Right lobe of liver (tissue), 6 donors: Measurements from ENCODE around the gene GADL1. TPM values are rescaled to one million over a fixed set of nuclear protein-coding genes. Genes with fewer than 3 reads are reported as not detected.

Experiments
- ATAC-seq, 4 donors: fragments of 200-7000 bp; cut with Tn5 transposase; one replicate each; pipeline ENCODE4 v1.9.1; 2020; ENCODE audit warnings: mild to moderate bottlenecking in 4 of 4, moderate library complexity in 4 of 4
- DNase-seq, 3 donors: peaks; one replicate each; pipeline ENCODE4 v3.0.0-alpha.2; 2020
- H3K27ac ChIP-seq, 3 donors: fragments of 200-600 bp; one replicate each; pipeline ENCODE4 v1.8.0; 2022
- H3K27me3 ChIP-seq, 2 donors: fragments of 200-600 bp; one replicate each; pipeline ENCODE4 v1.8.0; 2022
- H3K36me3 ChIP-seq, 4 donors: fragments of 200-600 bp; sonication (generic) in 1 of 4; one replicate each; pipeline versions ENCODE4 v1.5.1 to v1.8.0; 2017 to 2022; ENCODE audit warnings: control low read depth in 1 of 4
- H3K4me1 ChIP-seq, 4 donors: fragments of 200-600 bp; sonication (generic) in 1 of 4; one replicate each; pipeline versions ENCODE4 v1.5.1 to v1.8.0; 2017 to 2022; ENCODE audit warnings: control low read depth in 1 of 4
- H3K4me3 ChIP-seq, 3 donors: fragments of 200-600 bp; one replicate each; pipeline ENCODE4 v1.8.0; 2022
- H3K9me3 ChIP-seq, 4 donors: fragments of 200-600 bp; sonication (generic) in 1 of 4; one replicate each; pipeline versions ENCODE4 v1.5.1 to v1.8.0; 2017 to 2022; ENCODE audit warnings: control low read depth in 1 of 4
- POLR2A ChIP-seq: fragments of 450-650 bp; IDR thresholded peaks from one replicate; pipeline ENCODE4 v1.6.1; 2017; ENCODE audit warnings: antibody characterized with exemption, mild to moderate bottlenecking
- WGBS: methylation state at CpG from one replicate; pipeline ENCODE4 v1.1.6; 2018; ENCODE audit warnings: low coverage, low lambda C conversion rate; ENCODE audit not compliant: insufficient coverage; ENCODE audit errors: missing lambda C conversion rate; 5-methylcytosine and 5-hydroxymethylcytosine counted together
- intact Hi-C, 2 donors: fragments of 100-400 bp; cut with DNase I; formaldehyde crosslinking; loops; one replicate each; pipeline versions ENCODE4 v1.11.2 to v1.14.1; 2022
- total RNA-seq, 6 experiments: library from RNA; depleted of rRNA in 2 of 6; stranded (reverse); fragments of >200 nt in 2 of 6; fragmentation: NEBNext Ultra II Directional in 3 of 6; extraction: Animal tissue kit (Norgen Biotek cat#: 25700) in 3 of 6; gene quantifications; one replicate each; pipeline versions ENCODE4 v1.1.0 to v1.2.4, GENCODE V29; 2016 to 2023
- TF ChIP-seq, protein P1 (sequence below), 4 donors: fragments of 200-600 bp in 3 of 4; fragments of 450-650 bp in 1 of 4; IDR thresholded peaks; one replicate each; pipeline versions ENCODE4 v1.5.1 to v1.8.0; 2016 to 2022; ENCODE audit warnings: antibody characterized with exemption in 4 of 4, mild to moderate bottlenecking in 2 of 4
- donor health status: DM: no; HTN: yes; CAD: no.
- donor health status: DM: no; HTN: no; CAD: no.
- donor health status: DM: no; HTN: no; CAD: no.
- donor health status: DM: no; HTN: yes; CAD: no.
- donor health status: DM: no; HTN: yes; CAD: no.

Gene GADL1
- total RNA-seq, 6 experiments from 2014 or later: not detected

- TF ChIP-seq POLR2A: no peak
- TF ChIP-seq, protein P1, sequence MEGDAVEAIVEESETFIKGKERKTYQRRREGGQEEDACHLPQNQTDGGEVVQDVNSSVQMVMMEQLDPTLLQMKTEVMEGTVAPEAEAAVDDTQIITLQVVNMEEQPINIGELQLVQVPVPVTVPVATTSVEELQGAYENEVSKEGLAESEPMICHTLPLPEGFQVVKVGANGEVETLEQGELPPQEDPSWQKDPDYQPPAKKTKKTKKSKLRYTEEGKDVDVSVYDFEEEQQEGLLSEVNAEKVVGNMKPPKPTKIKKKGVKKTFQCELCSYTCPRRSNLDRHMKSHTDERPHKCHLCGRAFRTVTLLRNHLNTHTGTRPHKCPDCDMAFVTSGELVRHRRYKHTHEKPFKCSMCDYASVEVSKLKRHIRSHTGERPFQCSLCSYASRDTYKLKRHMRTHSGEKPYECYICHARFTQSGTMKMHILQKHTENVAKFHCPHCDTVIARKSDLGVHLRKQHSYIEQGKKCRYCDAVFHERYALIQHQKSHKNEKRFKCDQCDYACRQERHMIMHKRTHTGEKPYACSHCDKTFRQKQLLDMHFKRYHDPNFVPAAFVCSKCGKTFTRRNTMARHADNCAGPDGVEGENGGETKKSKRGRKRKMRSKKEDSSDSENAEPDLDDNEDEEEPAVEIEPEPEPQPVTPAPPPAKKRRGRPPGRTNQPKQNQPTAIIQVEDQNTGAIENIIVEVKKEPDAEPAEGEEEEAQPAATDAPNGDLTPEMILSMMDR (IDR thresholded peaks at IDR 0.05): no peak
- DNase-seq (no peak), ATAC-seq (no peak)
- H3K27ac ChIP-seq: no peak overlapping the region
- H3K4me3 ChIP-seq: no peak overlapping the region
- intact Hi-C loops: no loop called here
- 89% methylated on average over 6 of the region's 6 CpGs for WGBS
- H3K36me3 ChIP-seq: peaks cover 0 to 27% (median 2%) of the 10 kb centered on the region in 4 donors
- no peaks in the 10 kb centered on the region for H3K27me3 ChIP-seq
- peaks cover 0 to 23% (median 6%) of the 10 kb centered on the region in 4 donors for H3K4me1 ChIP-seq
- no peaks in the 10 kb centered on the region for H3K9me3 ChIP-seq
These were observed 199.0 kb downstream of the GADL1 start for GRCh38 chr3:30695302-30696061.

DNA sequence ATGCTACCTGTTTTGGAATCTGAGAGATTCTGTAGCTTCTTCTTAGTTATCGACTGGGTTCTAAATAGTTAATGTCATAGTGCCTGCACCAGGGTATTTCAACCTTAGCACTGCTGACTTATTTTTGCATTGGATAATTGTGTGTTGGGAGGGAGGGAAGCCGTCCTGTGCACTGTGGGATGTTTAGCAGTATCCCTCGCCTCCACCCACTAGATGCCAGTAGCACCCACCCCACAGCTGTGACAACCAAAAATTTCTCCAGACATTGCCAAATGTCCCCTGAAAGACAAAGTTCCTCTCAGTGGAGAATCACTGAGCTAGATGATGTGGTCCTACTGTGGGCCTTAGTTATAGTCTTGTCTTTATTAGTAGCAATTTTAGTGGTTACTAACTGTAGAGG is 199.8 kb downstream of the GADL1 start:
- H3K9me3 ChIP-seq: no peaks in the 10 kb centered on the region
- intact Hi-C loops: no loop called here
- no peak overlapping the region for H3K27ac ChIP-seq
- ATAC-seq (no peak), DNase-seq (no peak)
- 87% methylated on average over 3 of the region's 3 CpGs for WGBS
- H3K4me3 ChIP-seq: no peak overlapping the region
- H3K27me3 ChIP-seq: no peaks in the 10 kb centered on the region
- H3K4me1 ChIP-seq: peaks cover 0 to 29% (median 10%) of the 10 kb centered on the region in 4 donors
- TF ChIP-seq POLR2A: no peak
- TF ChIP-seq, protein P1 (IDR thresholded peaks at IDR 0.05): no peak
- H3K36me3 ChIP-seq: peaks cover 0 to 30% (median 2%) of the 10 kb centered on the region in 4 donors

GRCh38 chr3:30694148-30694547 is 200.3 kb downstream of the GADL1 start:
- H3K4me3 ChIP-seq: no peak overlapping the region
- 72% methylated on average over 3 of the region's 3 CpGs for WGBS
- peaks cover 0 to 30% (median 4%) of the 10 kb centered on the region in 4 donors for H3K36me3 ChIP-seq
- intact Hi-C loops: no loop called here
- no peak for TF ChIP-seq POLR2A
- H3K27me3 ChIP-seq: no peaks in the 10 kb centered on the region
- H3K9me3 ChIP-seq: no peaks in the 10 kb centered on the region
- H3K4me1 ChIP-seq: peaks cover 0 to 34% (median 12%) of the 10 kb centered on the region in 4 donors
- DNase-seq (no peak), ATAC-seq (no peak)
- no peak overlapping the region for H3K27ac ChIP-seq

DNA sequence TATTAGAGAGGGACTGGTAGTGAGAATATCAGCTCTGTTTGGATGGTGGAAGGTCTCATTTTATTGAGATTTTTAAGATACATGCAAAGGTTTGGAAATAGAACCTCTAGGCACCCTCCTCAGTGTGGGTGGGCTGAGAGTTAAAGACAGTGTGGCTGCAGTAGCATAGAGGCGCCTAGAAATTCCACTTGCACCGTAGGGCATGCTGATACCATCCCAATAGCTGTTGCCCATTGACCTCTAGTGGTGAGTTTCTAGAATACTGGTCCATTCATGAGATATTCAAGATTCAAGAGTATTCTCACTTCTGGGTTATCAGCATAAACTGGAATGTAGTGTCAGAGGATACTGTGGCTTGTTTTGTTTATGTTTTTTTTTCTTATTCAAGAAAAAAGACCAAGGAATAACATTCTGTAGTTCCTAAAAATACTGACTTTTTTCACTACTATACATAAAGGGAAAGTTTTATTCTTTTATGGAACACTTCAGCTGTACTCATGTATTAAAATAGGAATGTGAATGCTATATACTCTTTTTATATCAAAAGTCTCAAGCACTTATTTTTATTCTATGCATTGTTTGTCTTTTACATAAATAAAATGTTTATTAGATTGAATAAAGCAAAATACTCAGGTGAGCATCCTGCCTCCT is 200.9 kb downstream of the GADL1 start:
- Histone ChIP-seq H3K36me3 (peaks cover 0 to 30% (median 5%) of the 10 kb centered on the region in 4 donors), H3K27me3 (no peaks in the 10 kb centered on the region), H3K4me3 (no peak overlapping the region), H3K27ac (peak overlapping the region in 1 of 3 donors; percentile 50), H3K4me1 (peaks cover 0 to 40% (median 12%) of the 10 kb centered on the region in 4 donors), H3K9me3 (no peaks in the 10 kb centered on the region)
- intact Hi-C loops: no loop called here
- DNase-seq (peak in 1 of 3 donors; percentile 60), ATAC-seq (peak; percentile 88 to 94 (median 90))
- TF ChIP-seq, protein P1 (IDR thresholded peaks at IDR 0.05): peak; percentile 79 to 89 (median 82)
- no peak for TF ChIP-seq POLR2A
- 0% methylated on average over 2 of the region's 2 CpGs for WGBS
